ENCODE results near the gene ADAMTS17.

ADAMTS17 gene

GRCh38 chr15:100152463-100152862 lies 189.3 kb downstream of the ADAMTS17 start:
- no peak for TF ChIP-seq ZFX (IDR thresholded peaks at IDR 0.05)
- TF ChIP-seq, protein P1, sequence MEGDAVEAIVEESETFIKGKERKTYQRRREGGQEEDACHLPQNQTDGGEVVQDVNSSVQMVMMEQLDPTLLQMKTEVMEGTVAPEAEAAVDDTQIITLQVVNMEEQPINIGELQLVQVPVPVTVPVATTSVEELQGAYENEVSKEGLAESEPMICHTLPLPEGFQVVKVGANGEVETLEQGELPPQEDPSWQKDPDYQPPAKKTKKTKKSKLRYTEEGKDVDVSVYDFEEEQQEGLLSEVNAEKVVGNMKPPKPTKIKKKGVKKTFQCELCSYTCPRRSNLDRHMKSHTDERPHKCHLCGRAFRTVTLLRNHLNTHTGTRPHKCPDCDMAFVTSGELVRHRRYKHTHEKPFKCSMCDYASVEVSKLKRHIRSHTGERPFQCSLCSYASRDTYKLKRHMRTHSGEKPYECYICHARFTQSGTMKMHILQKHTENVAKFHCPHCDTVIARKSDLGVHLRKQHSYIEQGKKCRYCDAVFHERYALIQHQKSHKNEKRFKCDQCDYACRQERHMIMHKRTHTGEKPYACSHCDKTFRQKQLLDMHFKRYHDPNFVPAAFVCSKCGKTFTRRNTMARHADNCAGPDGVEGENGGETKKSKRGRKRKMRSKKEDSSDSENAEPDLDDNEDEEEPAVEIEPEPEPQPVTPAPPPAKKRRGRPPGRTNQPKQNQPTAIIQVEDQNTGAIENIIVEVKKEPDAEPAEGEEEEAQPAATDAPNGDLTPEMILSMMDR (conservative IDR thresholded peaks at IDR 0.05): no peak
- peak overlapping the region; percentile 47 for H3K27ac ChIP-seq

DNA sequence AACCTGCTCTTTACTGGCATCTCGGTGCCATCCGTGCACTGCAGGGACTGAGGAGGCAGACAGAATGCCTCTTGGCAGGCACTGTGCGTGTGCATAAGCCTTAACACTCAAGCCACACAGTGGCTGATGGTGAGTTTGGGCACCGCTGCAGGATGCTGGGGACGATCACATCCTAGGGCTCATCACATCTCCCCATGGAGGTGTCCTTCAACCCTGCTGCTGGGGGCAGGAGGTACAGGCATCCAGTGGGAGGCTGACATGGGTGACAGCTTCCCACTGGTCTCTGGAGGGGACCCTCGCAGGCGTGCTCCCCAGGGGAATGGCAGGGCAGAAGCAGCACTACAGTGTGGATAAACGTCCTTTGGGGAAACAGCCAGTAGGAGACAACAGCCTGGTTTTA lies 190.9 kb downstream of the ADAMTS17 start:
- H3K27ac ChIP-seq: no peak overlapping the region
- no peak for TF ChIP-seq ZFX (IDR thresholded peaks at IDR 0.05)
- TF ChIP-seq, protein P1 (conservative IDR thresholded peaks at IDR 0.05): no peak

- H3K27ac ChIP-seq: no peak overlapping the region
- no peak for TF ChIP-seq ZFX (IDR thresholded peaks at IDR 0.05)
- TF ChIP-seq, protein P1 (conservative IDR thresholded peaks at IDR 0.05): no peak
Observed at GRCh38 chr15:100147828-100148227, 193.9 kb downstream of the ADAMTS17 start.

DNA sequence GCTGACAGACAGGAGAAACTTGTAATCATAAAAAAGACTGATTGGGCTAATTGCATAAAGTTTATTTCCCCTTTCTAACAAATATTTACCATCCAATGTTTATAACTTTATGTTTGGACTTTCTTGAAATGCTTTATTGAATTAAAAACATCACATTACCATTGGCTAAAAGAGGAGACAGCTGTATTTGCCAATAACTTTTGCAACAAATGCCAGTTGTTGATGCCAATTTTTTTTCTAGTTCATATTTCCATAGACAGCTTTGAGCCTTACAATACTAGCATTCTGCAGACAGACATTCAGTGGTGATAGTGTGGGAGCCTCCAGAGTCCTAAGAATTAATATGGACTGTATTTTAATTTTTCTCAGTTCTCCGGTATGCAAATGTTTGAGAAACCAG lies 198.4 kb downstream of the ADAMTS17 start:
- H3K27ac ChIP-seq: no peak overlapping the region
- TF ChIP-seq, protein P1 (conservative IDR thresholded peaks at IDR 0.05): no peak
- no peak for TF ChIP-seq ZFX (IDR thresholded peaks at IDR 0.05)

GRCh38 chr15:100141311-100142001 lies 200.3 kb downstream of the ADAMTS17 start:
- TF ChIP-seq, protein P1 (conservative IDR thresholded peaks at IDR 0.05): no peak
- TF ChIP-seq ZFX (IDR thresholded peaks at IDR 0.05): no peak
- no peak overlapping the region for H3K27ac ChIP-seq

- H3K27ac ChIP-seq: no peak overlapping the region
- no peak for TF ChIP-seq ZFX (IDR thresholded peaks at IDR 0.05)
Observed at GRCh38 chr15:100140527-100141308, 201.1 kb downstream of the ADAMTS17 start.

- TF ChIP-seq ZFX (IDR thresholded peaks at IDR 0.05): no peak
- TF ChIP-seq, protein P1 (conservative IDR thresholded peaks at IDR 0.05): no peak
- H3K27ac ChIP-seq: no peak overlapping the region
Observed at GRCh38 chr15:100134586-100134985, 207.2 kb downstream of the ADAMTS17 start.
